ENCODE measurements around the gene SYTL4.
A peak's percentile ranks its signal among the peaks of the same experiment; 100 is the strongest.

SYTL4 gene

GRCh38 chrX:100648458-100649417 lies 83.2 kb downstream of the SYTL4 start:
- no peak for DNase-seq (ENCODE audit: low read depth in 3 of 3)

GRCh38 chrX:100647739-100648138 lies 84.2 kb downstream of the SYTL4 start:
- DNase-seq (ENCODE audit: low read depth in 3 of 3) = no peak

- DNase-seq (ENCODE audit: low read depth in 3 of 3) = no peak
Measured at GRCh38 chrX:100647095-100647494, 84.8 kb downstream of the SYTL4 start.

GRCh38 chrX:100645106-100645505 lies 86.8 kb downstream of the SYTL4 start:
- no peak for DNase-seq (ENCODE audit: low read depth in 3 of 3)

- DNase-seq (ENCODE audit: low read depth in 3 of 3) = no peak
Measured at GRCh38 chrX:100643956-100644860, 87.7 kb downstream of the SYTL4 start, which contains the start of gene SRPX2. Gene SRPX2 (plus strand): TSS chrX:100644199. CDS start chrX:100646323, 2,124 bp downstream.

- DNase-seq (ENCODE audit: low read depth in 3 of 3) = no peak
Measured at GRCh38 chrX:100643212-100643611, 88.7 kb downstream of the SYTL4 start.

- no peak for DNase-seq (ENCODE audit: low read depth in 3 of 3)
Measured at GRCh38 chrX:100642290-100642689, 89.6 kb downstream of the SYTL4 start.

- DNase-seq (ENCODE audit: low read depth in 3 of 3) = peak; percentile 41 to 66 (median 64)
Measured at GRCh38 chrX:100636321-100636991, 95.5 kb downstream of the SYTL4 start, which contains the start of gene TSPAN6. Gene TSPAN6 (minus strand): TSS chrX:100636806. CDS start chrX:100636694, 112 bp downstream.

- no peak for DNase-seq (ENCODE audit: low read depth in 3 of 3)
Measured at GRCh38 chrX:100635989-100636320, 96.0 kb downstream of the SYTL4 start.

GRCh38 chrX:100635040-100635439 lies 96.9 kb downstream of the SYTL4 start:
- DNase-seq (ENCODE audit: low read depth in 3 of 3) = no peak

- no peak for DNase-seq (ENCODE audit: low read depth in 3 of 3)
Measured at GRCh38 chrX:100625985-100626491, 105.9 kb downstream of the SYTL4 start.
